Measurements from ENCODE around the gene SPEM1.

DNA sequence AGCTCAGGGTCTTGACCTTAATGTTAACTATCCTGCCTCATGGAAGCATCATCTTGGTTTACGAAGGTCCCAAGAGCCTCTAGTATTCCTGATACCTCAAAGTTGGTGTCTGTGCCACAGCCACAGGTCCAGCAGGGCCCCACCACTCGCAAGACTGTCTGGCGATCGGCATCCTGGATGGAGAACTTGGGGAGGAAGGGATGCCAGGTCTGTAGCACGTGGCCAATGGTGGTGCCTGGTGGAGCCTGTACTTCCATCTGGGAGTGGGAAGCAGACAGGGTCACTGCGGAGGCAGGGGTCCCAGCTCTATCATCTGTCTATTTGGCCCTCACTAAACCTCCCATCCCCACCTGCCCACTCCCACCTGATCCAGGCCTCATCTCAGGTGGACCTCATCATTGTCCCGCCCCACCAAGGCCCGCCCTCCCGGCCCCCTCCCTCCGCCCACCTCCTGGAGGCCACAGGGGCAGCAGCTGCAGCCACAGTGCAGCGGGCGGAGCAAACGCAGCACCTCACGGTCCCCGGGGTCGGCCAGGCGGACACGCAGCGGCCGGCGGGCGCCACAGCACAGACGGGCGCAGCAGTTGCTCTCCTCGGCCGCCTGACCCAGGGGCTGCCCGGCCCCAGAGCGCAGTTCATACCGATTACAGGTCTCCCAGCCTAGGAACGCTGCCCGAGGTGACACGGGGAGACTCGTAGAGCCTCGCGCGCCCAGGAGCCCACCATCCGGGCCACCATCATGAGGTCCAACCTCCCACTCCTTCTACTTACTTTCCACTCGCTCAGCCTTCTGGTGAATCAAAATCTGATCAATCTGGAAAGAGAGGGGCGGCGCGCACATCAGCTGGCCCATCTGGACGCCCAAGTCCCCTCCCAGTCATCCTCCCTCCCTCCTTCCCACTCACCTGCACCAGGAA is 27.2 kb upstream of the SPEM1 start:
- TF ChIP-seq, protein P1, sequence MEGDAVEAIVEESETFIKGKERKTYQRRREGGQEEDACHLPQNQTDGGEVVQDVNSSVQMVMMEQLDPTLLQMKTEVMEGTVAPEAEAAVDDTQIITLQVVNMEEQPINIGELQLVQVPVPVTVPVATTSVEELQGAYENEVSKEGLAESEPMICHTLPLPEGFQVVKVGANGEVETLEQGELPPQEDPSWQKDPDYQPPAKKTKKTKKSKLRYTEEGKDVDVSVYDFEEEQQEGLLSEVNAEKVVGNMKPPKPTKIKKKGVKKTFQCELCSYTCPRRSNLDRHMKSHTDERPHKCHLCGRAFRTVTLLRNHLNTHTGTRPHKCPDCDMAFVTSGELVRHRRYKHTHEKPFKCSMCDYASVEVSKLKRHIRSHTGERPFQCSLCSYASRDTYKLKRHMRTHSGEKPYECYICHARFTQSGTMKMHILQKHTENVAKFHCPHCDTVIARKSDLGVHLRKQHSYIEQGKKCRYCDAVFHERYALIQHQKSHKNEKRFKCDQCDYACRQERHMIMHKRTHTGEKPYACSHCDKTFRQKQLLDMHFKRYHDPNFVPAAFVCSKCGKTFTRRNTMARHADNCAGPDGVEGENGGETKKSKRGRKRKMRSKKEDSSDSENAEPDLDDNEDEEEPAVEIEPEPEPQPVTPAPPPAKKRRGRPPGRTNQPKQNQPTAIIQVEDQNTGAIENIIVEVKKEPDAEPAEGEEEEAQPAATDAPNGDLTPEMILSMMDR (IDR thresholded peaks at IDR 0.05; ENCODE audit: low read depth, low read length, poor library complexity, severe bottlenecking): no peak
- TF ChIP-seq EZH2phosphoT487 (IDR thresholded peaks at IDR 0.05; ENCODE audit: borderline replicate concordance, low read length): no peak

Measured in DOHH2 (cell line).